HG02840 (cell line): ENCODE results near the gene STAT3.
"Not testable (repeated sequence)": the region's sequence is repeated elsewhere in the genome, so short reads cannot be mapped to it uniquely, and the experiment has no call there.

Experiments
- ATAC-seq: cut with Tn5 transposase; IDR thresholded peaks from one replicate; pipeline ENCODE4 v1.9.1; 2021; ENCODE audit warnings: mild to moderate bottlenecking, moderate library complexity, moderate number of reproducible peaks; ENCODE audit not compliant: unreplicated experiment, low FRiP score

Gene STAT3

DNA sequence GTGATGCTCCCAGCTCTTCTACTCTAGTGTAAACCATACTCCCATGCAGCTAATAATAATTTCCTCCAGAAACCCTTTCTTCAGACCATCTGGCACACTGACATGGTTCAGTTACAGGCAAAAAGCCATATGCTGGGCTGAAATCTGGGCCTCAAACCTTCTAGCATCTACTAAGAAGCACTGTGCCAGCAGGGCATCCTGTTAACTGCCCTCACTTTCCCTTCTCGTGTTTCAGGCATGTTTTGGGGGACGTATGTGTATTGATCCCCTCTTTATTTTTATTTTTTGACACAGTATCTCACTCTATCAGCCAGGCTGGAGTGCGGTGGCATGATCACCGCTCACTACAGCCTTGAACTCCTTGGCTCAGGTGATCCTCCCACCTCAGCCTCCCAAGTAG lies 66.7 kb downstream of the STAT3 start:
- no peak for ATAC-seq

DNA sequence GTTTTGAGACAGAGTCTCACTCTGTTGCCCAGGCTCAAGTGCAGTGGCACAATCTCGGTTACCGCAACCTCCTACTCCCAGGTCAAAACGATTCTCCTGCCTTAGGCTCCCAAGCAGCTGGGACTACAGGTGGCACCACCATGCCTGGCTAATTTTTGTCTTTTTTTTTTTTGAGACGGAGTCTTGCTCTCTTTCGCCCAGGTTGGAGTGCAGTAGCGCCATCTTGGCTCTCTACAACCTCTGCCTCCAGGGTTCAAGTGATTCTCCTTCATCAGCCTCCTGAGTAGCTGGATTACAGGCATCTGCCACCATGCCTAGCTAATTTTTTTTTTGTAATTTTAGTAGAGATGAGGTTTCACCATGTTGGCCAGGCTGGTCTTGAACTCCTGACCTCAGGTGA lies 70.3 kb downstream of the STAT3 start:
- ATAC-seq = not testable (repeated sequence)

DNA sequence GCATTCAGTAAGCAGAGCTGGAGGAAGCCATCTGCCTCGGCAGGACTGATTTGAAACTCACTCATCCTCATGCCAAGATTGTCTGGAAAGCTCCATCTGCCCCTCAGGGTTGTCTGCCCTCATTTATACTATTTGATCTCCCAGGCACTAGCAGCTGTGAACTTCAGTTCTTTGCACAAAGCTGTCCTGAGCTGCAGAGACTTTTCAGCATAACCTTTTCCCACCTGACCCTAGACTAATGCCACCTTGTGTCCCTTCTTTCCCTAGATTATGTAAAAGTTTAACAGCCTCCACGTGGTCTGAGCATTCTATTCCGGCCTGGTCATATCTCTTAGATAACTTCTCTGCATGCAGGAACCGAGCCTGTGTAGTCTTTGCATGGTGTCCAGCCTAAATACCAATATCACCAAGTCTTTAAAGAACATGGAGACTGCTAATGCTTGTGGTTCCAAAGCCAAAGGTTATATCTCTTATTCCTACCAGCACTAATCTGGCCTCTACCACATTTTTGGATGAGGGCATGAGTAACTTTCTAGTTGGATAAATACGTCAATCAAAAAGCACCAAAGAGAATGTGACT lies 70.9 kb downstream of the STAT3 start:
- no peak for ATAC-seq

DNA sequence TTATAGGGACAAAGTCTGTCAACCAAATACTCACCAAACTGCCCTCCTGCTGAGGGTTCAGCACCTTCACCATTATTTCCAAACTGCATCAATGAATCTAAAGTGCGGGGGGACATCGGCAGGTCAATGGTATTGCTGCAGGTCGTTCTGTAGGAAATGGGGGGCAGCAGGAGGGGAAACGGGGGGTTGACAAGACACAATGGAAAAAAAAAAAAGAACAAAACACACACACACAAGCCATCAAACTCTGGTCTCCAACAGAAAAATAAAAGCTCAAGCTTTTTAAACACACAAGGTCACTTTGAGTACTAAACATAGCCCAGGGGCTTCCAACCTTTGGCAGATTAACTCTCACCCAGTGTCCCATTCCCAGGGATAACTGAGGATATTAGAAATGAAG lies 71.5 kb downstream of the STAT3 start:
- ATAC-seq = no peak

DNA sequence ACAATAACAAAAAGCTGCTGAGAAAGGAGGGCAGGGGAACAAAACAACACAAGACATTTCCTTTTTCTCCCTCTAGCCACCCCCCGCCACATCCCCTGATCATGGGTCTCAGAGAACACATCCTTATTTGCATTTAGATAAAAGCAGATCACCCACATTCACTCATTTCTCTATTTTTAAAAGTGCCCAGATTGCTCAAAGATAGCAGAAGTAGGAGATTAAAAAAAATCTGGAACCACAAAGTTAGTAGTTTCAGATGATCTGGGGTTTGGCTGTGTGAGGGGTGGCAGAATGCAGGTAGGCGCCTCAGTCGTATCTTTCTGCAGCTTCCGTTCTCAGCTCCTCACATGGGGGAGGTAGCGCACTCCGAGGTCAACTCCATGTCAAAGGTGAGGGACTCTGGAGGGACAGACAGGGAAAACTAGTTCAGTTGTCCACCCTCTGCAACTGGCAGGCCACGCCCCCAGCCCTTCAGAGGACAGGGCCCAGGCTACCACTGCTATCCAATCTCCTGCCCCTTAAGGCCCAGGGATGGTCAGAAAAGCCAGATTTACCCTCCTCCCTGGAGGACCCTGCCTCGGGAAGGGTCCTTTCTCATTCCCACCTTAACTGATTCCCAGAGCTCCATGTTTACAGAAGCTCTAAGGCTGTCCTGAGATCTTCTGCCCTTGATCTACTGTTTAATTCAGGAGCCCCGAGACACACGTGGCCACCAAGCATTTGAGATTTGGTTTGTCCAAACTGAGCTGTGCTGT lies 72.7 kb downstream of the STAT3 start:
- no peak for ATAC-seq

DNA sequence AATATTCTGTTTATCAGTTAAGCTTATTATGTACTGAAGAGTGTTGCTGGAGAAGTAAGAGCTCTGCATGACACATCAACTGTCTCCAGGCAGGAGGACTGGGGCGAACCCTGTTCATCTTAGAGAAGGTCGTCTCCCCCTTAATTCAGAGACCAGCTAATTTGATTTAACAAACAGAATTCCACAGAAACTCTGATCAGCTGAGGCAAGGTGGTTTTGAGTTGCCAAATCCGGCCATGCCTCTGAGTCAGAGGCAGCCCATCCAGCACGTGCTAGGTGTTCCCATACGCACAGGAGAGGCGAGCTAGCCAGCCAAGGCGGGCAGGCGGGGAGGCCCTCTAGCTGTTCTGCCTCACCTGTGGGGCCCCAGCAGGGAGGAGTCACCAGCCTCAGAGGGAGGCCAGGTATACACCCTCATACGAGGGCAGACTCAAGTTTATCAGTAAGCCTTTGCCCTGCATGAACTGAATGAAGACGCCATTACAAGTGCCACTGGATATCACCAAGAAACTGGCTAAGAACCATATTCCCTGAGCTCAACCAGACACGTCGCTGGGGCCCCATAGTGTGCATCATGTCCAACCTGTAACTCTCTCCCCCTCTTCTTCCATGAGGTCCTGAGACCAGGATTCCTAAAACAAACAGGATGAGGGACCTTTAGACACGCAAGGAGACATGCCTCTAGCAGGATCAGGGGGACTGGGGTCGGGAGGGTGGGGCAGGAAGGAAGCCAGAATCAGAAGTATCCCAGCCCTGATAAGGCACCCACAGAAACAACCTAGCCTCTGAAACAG lies 74.3 kb downstream of the STAT3 start:
- no peak for ATAC-seq

DNA sequence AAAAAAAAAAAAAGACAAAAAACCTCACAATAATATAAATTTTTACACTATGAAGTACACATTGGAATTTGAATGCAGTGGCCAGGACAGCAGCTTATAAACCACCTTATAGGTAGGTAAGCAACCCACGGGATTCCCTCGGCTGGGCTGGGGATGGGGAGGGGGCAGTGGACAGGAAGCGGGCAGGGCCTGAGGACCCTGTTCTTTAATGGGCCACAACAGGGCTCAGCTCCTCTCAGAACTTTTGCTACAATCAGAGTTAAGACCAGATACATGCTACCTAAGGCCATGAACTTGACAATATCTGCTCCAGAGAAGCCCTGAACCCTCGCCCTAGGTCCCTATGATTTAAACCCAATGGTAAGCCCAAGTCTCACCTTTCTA lies 74.9 kb downstream of the STAT3 start:
- ATAC-seq = no peak

DNA sequence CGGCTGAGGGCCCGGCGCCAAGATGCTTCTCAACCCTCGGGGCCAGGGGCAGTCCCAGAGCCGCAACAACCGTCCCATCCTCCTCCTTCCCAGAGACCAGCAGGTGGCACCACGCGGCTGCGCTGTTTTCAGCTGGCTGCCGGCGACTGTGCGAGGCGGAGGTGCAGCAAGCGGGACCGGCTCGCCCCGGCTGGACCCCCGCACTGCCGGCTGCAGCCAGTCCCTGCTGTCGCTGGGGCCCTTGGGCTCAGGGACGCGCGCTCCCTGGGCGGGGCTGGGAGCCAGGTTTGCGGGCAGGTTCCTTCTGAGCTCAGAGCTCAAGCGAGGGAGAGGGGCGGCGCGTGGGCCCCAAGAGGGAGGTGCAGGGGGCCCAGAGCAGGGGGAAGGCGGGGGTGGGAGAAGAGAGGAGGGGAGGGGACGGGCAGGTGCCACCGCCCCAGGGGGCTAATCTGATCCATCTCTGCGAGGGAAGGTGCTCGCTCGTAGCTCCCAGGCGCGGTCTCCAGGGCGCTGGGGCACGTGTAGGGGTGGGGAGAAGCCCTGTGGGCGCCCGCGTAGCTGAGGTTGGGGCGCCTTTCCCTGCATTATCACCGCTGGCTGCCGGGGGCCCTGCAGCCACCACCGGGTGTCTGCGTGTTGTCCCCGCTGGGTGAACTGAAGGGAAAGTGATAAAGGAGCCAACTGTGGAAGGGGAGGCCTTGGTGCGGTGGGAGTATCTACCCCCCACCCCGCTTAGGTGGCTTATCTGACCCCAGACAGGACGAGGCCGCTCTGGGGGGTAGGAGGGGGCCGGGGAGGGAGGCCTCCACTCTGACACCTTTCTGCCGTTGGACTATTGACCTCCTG lies 75.7 kb downstream of the STAT3 start:
- ATAC-seq = no peak

DNA sequence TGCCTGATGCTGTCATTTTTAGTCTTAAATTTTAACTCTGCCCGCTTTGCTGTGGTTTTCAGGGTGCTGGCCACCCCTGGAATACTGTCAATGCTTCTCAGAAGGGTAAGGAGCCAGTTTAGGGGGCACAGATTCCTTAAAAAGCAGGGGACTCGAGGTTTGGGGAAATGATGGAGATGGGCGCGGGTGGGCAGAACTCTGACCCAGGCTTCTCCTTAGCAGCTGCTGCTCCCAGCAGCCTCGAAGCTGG lies 76.3 kb downstream of the STAT3 start:
- no peak for ATAC-seq

DNA sequence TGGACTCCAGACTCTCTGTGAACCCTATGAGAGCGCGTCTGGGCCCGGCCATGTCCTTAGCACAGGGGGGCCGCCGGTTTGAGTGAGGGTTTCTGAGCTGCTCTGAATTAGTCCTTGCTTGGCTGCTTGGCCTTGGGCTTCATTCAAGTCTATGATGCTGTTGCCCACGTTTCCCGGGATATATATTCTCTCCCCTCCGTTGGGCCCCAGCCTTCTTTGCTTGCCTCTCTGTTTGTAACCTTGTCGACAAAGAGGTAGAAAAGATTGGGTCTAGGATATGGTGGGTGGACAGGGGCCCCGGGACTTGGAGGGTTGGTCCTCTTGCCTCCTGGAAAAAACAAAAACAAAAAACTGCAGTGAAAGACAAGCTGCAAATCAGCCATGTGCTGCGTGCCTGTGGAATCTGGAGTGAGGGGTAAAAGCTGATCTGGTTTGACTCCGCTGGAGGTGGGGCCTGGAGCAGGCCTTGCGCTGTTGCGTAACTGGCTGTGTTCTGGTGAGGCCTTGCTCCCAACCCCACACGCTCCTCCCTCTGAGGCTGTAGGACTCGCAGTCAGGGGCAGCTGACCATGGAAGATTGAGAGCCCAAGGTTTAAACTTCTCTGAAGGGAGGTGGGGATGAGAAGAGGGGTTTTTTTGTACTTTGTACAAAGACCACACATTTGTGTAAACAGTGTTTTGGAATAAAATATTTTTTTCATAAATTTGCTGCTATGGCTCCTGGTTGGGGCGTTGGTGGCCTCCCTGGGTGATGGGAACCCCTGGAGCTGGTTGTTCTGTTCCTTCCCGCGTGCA lies 76.8 kb downstream of the STAT3 start:
- no peak for ATAC-seq

DNA sequence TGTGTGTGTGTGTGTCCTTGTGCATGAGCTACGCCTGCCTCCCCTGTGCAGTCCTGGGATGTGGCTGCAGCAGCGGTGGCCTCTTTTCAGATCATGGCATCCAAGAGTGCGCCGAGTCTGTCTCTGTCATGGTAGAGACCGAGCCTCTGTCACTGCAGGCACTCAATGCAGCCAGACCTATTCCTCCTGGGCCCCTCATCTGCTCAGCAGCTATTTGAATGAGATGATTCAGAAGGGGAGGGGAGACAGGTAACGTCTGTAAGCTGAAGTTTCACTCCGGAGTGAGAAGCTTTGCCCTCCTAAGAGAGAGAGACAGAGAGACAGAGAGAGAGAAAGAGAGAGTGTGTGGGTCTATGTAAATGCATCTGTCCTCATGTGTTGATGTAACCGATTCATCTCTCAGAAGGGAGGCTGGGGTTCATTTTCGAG lies 77.4 kb downstream of the STAT3 start:
- no peak for ATAC-seq

DNA sequence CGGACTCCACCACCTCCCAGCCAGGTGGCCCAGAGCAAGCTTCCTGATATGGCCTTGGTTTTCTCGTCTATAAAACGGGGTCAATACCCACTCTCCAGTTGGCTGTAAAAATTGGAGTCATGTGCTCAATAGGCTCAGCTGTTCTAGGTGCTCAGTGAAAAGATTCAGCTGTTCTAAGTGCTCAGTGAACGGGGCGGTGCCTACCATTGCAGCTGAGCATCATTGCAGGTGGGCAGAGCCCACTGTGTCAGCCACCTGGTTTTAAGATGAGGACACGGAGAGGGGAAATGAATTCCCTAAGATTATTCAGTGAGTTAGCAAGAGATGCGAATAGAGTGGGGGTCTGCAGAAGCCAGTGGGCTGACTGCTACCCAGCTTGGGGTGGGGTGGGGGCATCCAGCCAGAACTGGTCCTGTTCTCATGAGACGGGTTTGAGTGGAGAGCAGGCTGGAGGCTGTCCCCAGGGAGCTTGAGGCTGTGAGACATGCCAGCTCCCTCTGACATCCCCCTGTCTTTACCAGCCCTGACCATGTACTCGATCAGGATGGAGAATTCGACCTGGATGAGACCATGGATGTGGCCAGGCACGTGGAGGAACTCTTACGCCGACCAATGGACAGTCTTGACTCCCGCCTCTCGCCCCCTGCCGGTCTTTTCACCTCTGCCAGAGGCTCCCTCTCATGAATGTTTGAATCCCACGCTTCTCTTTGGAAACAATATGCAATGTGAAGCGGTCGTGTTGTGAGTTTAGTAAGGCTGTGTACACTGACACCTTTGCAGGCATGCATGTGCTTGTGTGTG lies 78.1 kb downstream of the STAT3 start:
- ATAC-seq = no peak

DNA sequence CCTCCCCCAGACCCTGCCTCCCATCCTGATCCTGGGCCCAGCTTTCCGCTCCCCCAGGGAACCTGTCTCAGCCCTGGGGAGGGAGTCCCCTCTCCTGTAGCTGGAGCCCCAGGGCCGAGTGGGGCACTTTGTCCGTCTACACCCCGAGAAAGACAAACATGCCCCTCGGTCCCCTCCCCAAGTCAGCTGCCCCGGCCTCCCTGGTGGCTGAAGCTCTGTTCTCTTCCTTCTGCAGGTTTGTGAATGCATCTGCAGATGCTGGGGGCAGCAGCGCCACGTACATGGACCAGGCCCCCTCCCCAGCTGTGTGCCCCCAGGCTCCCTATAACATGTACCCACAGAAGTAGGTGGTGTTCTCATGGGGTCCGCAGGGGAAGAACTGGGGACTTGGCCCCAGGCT lies 79.1 kb downstream of the STAT3 start:
- ATAC-seq = no peak

DNA sequence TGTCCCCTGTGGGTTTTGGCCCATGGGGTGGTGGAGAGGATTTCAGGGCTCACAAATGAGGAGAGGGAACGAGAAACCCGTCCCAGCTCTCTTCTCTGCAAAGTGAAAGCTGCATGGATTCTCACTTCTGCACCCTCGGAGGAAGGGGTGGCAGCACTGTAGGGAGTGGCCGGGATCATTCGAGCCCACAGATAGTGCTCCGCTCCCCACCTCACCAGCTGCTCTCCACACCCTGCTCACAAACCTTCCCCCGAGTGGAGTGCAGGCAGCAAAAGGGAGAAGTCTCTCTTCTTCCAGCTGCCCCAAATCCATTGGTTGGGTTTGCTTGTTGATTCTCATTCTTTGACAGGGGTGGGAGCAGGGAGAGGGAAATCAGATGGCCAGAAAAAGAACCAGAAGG lies 79.8 kb downstream of the STAT3 start:
- ATAC-seq = no peak

DNA sequence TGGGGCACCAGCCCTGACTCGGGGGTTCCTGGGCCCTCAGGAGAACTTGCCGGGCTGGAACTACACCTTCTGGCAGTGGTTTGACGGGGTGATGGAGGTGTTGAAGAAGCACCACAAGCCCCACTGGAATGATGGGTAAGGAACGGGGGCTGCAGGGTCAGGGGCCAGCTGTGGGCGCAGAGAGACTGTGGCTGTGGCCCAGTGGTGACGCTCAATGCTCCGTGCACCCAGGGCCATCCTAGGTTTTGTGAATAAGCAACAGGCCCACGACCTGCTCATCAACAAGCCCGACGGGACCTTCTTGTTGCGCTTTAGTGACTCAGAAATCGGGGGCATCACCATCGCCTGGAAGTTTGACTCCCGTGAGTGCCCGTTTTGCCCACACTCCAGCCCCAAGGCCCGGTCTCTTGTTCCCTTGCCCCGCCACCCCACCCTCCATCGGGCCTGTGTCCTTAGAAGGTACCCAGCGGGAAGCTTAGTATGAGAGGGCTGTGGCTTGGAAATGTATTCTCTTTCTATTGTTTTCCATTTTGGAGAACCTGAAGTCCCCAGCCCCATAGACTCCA lies 80.8 kb downstream of the STAT3 start:
- no peak for ATAC-seq

DNA sequence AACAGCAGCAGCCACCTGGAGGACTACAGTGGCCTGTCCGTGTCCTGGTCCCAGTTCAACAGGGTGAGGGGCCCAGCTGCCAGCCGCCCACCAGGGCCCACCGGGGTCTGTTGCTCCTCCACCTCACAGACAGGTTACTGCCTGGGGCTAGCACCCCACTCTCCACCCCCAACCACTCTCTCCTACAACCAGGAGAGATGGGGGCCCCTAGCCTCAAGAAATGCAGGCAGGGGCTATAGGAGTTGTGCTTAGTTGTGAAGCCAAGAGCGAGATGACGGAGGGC lies 81.9 kb downstream of the STAT3 start:
- ATAC-seq = no peak

DNA sequence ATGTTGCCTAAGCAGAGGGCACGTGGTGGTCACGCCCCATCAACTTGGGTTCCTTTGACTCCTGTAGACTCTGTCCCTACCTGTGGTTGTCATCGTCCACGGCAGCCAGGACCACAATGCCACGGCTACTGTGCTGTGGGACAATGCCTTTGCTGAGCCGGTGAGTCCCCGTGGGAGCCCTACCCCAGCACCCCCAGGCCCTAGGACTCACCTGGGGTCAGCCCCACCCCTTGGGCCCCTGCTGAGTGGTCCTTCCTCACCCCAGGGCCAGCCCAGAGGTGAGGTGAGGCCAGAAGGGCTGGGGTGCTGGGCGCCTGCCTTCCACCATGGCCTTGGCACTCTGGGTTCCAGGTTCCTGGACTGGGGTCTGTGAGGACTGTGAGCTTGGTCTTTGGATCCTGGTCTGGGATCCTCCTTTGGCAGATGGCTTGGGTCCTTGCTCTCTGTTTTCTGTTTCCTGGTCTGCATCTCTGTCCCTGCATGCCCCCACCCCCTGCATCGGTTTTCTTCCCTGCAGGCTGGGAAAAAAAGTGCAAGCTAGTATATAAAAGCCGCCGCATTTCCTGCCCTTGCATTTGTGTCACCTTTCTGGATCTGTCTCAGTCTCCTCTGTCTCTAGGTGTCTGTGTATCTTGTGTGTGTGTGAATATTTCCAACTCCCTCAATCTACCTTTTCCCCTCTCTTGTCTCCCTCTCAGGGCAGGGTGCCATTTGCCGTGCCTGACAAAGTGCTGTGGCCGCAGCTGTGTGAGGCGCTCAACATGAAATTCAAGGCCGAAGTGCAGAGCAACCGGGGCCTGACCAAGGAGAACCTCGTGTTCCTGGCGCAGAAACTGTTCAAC lies 82.5 kb downstream of the STAT3 start:
- ATAC-seq = no peak

DNA sequence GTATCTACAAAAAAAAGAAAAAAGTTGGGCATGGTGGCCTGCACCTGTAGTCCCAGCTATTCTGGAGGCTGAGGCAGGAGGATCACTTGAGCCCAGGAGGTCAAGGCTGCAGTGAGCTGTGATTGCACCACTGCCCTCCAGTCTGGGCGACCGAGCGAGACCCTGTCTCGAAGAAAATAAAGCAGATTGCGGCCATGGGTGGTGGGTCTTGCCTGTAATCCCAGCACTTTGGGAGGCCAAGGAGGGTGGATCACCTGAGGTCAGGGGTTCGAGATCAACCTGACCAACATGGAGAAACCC lies 83.3 kb downstream of the STAT3 start:
- ATAC-seq = not testable (repeated sequence)
